ENCODE results near the gene POU2F1. TPM values are rescaled to one million over a fixed set of nuclear protein-coding genes. Genes with fewer than 3 reads are reported as not detected.

POU2F1 gene
- total and polyA plus RNA-seq, 2 donors (not counting 3 experiments of a cell fraction or from before 2014, with no cell fraction given): 6.0 to 12.9 TPM

GRCh38 chr1:167185974-167186657 is 34.6 kb upstream of the POU2F1 start:
- dilution Hi-C loops (cut with MboI; ENCODE audit: extremely low pct_ligation_motif_present, low sequenced_read_pairs) (no loop called here), intact Hi-C loops (cut with micrococcal nuclease) (no loop called here)
- H3K27me3 ChIP-seq (ENCODE audit: control insufficient read depth in 2 of 2, insufficient read depth in 2 of 2, low read length in 2 of 2): peaks cover 6 to 8% of the 10 kb centered on the region in 2 experiments
- DNase-seq (ENCODE audit: low read depth, low spot score) (no peak), FAIRE-seq (no peak)
- BruUV-seq (replicated peaks): no TSS peak
- no peak overlapping the region for H2AFZ ChIP-seq (ENCODE audit: low read depth, low read length)
- H3K27ac ChIP-seq (ENCODE audit: insufficient read depth, low read depth, low read length): no peak overlapping the region
- H3K36me3 ChIP-seq (ENCODE audit: control insufficient read depth in 2 of 2, extremely low read depth in 1 of 2, insufficient read depth in 2 of 2, low read length in 2 of 2): no peaks in the 10 kb centered on the region
- H3K4me1 ChIP-seq (ENCODE audit: control insufficient read depth, extremely low read depth, insufficient read depth, low read length): no peaks in the 10 kb centered on the region
- POLR2A ChIA-PET: no interaction called here
- TF ChIP-seq FOS (IDR thresholded peaks at IDR 0.05; ENCODE audit: borderline replicate concordance, insufficient read depth, low read length) (no peak), MYC (IDR thresholded peaks at IDR 0.05; ENCODE audit: low read depth, low read length) (no peak), POLR2AphosphoS5 (IDR thresholded peaks at IDR 0.05; ENCODE audit: insufficient read depth, low read depth, low read length) (no peak), JUN (IDR thresholded peaks at IDR 0.05; ENCODE audit: borderline replicate concordance, insufficient read depth, insufficient read length, low read depth) (no peak), POLR2A (IDR thresholded peaks at IDR 0.05; ENCODE audit: low read depth, low read length) (no peak), GATA2 (IDR thresholded peaks at IDR 0.05; ENCODE audit: insufficient read depth, insufficient read length, low read depth, low read length) (no peak), EZH2 (IDR thresholded peaks at IDR 0.05; ENCODE audit: borderline replicate concordance, low read depth, low read length, severe bottlenecking) (no peak), MAX (IDR thresholded peaks at IDR 0.05; ENCODE audit: insufficient read depth, insufficient read length) (no peak)
- TF ChIP-seq, protein P1, sequence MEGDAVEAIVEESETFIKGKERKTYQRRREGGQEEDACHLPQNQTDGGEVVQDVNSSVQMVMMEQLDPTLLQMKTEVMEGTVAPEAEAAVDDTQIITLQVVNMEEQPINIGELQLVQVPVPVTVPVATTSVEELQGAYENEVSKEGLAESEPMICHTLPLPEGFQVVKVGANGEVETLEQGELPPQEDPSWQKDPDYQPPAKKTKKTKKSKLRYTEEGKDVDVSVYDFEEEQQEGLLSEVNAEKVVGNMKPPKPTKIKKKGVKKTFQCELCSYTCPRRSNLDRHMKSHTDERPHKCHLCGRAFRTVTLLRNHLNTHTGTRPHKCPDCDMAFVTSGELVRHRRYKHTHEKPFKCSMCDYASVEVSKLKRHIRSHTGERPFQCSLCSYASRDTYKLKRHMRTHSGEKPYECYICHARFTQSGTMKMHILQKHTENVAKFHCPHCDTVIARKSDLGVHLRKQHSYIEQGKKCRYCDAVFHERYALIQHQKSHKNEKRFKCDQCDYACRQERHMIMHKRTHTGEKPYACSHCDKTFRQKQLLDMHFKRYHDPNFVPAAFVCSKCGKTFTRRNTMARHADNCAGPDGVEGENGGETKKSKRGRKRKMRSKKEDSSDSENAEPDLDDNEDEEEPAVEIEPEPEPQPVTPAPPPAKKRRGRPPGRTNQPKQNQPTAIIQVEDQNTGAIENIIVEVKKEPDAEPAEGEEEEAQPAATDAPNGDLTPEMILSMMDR (IDR thresholded peaks at IDR 0.05; ENCODE audit: extremely low read depth in 1 of 2, insufficient read depth in 1 of 2, low read depth in 1 of 2, low read length in 2 of 2): no peak
- H4K20me1 ChIP-seq (replicated peaks; ENCODE audit: control insufficient read depth, extremely low read depth, insufficient read depth, low read length): no peaks in the 10 kb centered on the region
- H3K79me2 ChIP-seq (ENCODE audit: control insufficient read depth, insufficient read depth, low read length): no peaks in the 10 kb centered on the region
- H3K4me3 ChIP-seq (replicated peaks in 1 of 3; ENCODE audit: insufficient read depth in 1 of 3, low read depth in 1 of 3, low read length in 3 of 3): no peak overlapping the region
- H3K9ac ChIP-seq (replicated peaks; ENCODE audit: extremely low read depth, insufficient read depth, low read length): no peak overlapping the region
- CTCF ChIA-PET: no interaction called here
- no peaks in the 10 kb centered on the region for H3K9me3 ChIP-seq (replicated peaks; ENCODE audit: control insufficient read depth, insufficient read depth, low read length)
- H3K9me1 ChIP-seq (replicated peaks; ENCODE audit: control insufficient read depth, extremely low read depth, insufficient read depth, low read length): no peaks in the 10 kb centered on the region
- no peak overlapping the region for H3K4me2 ChIP-seq (ENCODE audit: insufficient read depth, low read length)
